Left lobe of liver (tissue), 2 donors: ENCODE data around the gene SCNN1G. TPM values are rescaled to one million over a fixed set of nuclear protein-coding genes. Genes with fewer than 3 reads are reported as not detected.
A peak's percentile ranks its signal among the peaks of the same experiment; 100 is the strongest.

Experiments
- ATAC-seq: fragments of 200-7000 bp; cut with Tn5 transposase; one replicate; pipeline ENCODE4 v1.9.1; 2020; ENCODE audit warnings: mild to moderate bottlenecking, moderate library complexity
- DNase-seq: peaks from one replicate; pipeline ENCODE4 v3.0.0-alpha.2; 2020; ENCODE audit warnings: low spot score
- total RNA-seq: library from RNA; stranded (reverse); gene quantifications from one replicate; pipeline ENCODE4 v1.2.1, GENCODE V29; 2021
- donor health status: DM: no; HTN: no; CAD: no; lungs with moderate emphysema.
- donor health status: DM: no; HTN: yes; CAD: no.

SCNN1G gene
- total RNA-seq, 1 donor from 2014 or later, result not detected

- no peak for ATAC-seq
- no peak for DNase-seq
These were observed 14.0 kb downstream of the SCNN1G start for GRCh38 chr16:23196539-23196938.

GRCh38 chr16:23202166-23202565 lies 19.6 kb downstream of the SCNN1G start:
- ATAC-seq, result no peak
- DNase-seq, result no peak

- ATAC-seq, result no peak
- DNase-seq, result no peak
These were observed 24.4 kb downstream of the SCNN1G start for GRCh38 chr16:23206986-23207385.

GRCh38 chr16:23207485-23207884 lies 24.9 kb downstream of the SCNN1G start:
- ATAC-seq (no peak), DNase-seq (no peak)

GRCh38 chr16:23209606-23210005 lies 27.1 kb downstream of the SCNN1G start:
- DNase-seq (no peak), ATAC-seq (no peak)

GRCh38 chr16:23213831-23214230 lies 31.3 kb downstream of the SCNN1G start:
- ATAC-seq, result no peak
- no peak for DNase-seq

- no peak for DNase-seq
- ATAC-seq, result no peak
These were observed 32.3 kb downstream of the SCNN1G start for GRCh38 chr16:23214796-23215195.

GRCh38 chr16:23215435-23215834 lies 32.9 kb downstream of the SCNN1G start:
- DNase-seq, result no peak
- no peak for ATAC-seq

GRCh38 chr16:23216658-23217246 lies 34.2 kb downstream of the SCNN1G start:
- DNase-seq (no peak), ATAC-seq (no peak)

- ATAC-seq, result no peak
These were observed 35.1 kb downstream of the SCNN1G start for GRCh38 chr16:23217646-23218045.

GRCh38 chr16:23222929-23223328 lies 40.4 kb downstream of the SCNN1G start:
- DNase-seq (no peak), ATAC-seq (no peak)

More at GRCh38 chr16:23217646-23218045, 35.1 kb downstream of the SCNN1G start:
- no peak for DNase-seq

GRCh38 chr16:23223368-23223767 lies 40.8 kb downstream of the SCNN1G start:
- DNase-seq, result no peak
- ATAC-seq, result no peak

GRCh38 chr16:23225109-23225508 lies 42.6 kb downstream of the SCNN1G start:
- ATAC-seq, result no peak
- no peak for DNase-seq

GRCh38 chr16:23225634-23226033 lies 43.1 kb downstream of the SCNN1G start:
- DNase-seq (no peak), ATAC-seq (no peak)

GRCh38 chr16:23227529-23227928 lies 45.0 kb downstream of the SCNN1G start:
- ATAC-seq, result no peak

GRCh38 chr16:23229714-23230113 lies 47.2 kb downstream of the SCNN1G start:
- no peak for DNase-seq
- no peak for ATAC-seq

More at GRCh38 chr16:23227529-23227928, 45.0 kb downstream of the SCNN1G start:
- DNase-seq, result no peak

- no peak for DNase-seq
- no peak for ATAC-seq
These were observed 50.3 kb downstream of the SCNN1G start for GRCh38 chr16:23232806-23233205.

GRCh38 chr16:23235176-23235575 lies 52.6 kb downstream of the SCNN1G start:
- DNase-seq, result no peak

GRCh38 chr16:23236983-23237382 lies 54.4 kb downstream of the SCNN1G start:
- DNase-seq (no peak), ATAC-seq (no peak)

More at GRCh38 chr16:23235176-23235575, 52.6 kb downstream of the SCNN1G start:
- no peak for ATAC-seq

GRCh38 chr16:23240994-23241393 lies 58.4 kb downstream of the SCNN1G start:
- ATAC-seq (no peak), DNase-seq (no peak)

GRCh38 chr16:23244122-23244521 lies 61.6 kb downstream of the SCNN1G start:
- DNase-seq (no peak), ATAC-seq (no peak)

GRCh38 chr16:23245268-23245667 lies 62.7 kb downstream of the SCNN1G start:
- DNase-seq, result peak; percentile 46
- ATAC-seq, result peak; percentile 56
